Lung (tissue), 12 donors: ENCODE results near the gene TMEM123. TPM values are rescaled to one million over a fixed set of nuclear protein-coding genes. Genes with fewer than 3 reads are reported as not detected.

Experiments used
- ATAC-seq: fragments of 200-7000 bp; cut with Tn5 transposase; one replicate; pipeline ENCODE4 v1.9.1; 2020; ENCODE audit warnings: moderate number of reproducible peaks; ENCODE audit not compliant: insufficient read depth, low FRiP score
- DNase-seq, 3 donors: peaks; one replicate each; pipeline ENCODE4 v3.0.0-alpha.2; 2013 to 2017
- H3K27ac ChIP-seq, 2 donors: one replicate each; pipeline ENCODE4 v1.5.1; 2013; ENCODE audit warnings: mild to moderate bottlenecking in 2 of 2, moderate library complexity in 2 of 2, control low read depth in 1 of 2, inconsistent platforms in 1 of 2, low read depth in 1 of 2, low read length in 1 of 2
- H3K27me3 ChIP-seq, 3 donors: one replicate each; pipeline ENCODE4 v1.5.1; 2013; ENCODE audit warnings: low read length in 2 of 3; ENCODE audit not compliant: control insufficient read depth in 3 of 3, insufficient read depth in 3 of 3
- H3K36me3 ChIP-seq, 4 donors: one replicate each; pipeline ENCODE4 v1.5.1; 2013; ENCODE audit warnings: low read length in 4 of 4, mild to moderate bottlenecking in 1 of 4, moderate library complexity in 1 of 4; ENCODE audit not compliant: control insufficient read depth in 4 of 4, insufficient read depth in 4 of 4
- H3K4me1 ChIP-seq, 5 donors: one replicate each; pipeline ENCODE4 v1.5.1; 2013; ENCODE audit warnings: low read length in 5 of 5, mild to moderate bottlenecking in 2 of 5, moderate library complexity in 1 of 5; ENCODE audit not compliant: control insufficient read depth in 5 of 5, insufficient read depth in 5 of 5
- H3K4me3 ChIP-seq: one replicate; pipeline ENCODE4 v1.5.1; 2013; ENCODE audit warnings: mild to moderate bottlenecking, control low read depth, moderate library complexity
- H3K9ac ChIP-seq, 2 donors: one replicate each; pipeline ENCODE4 v1.5.1; 2013; ENCODE audit warnings: low read length in 2 of 2, control low read depth in 1 of 2; ENCODE audit not compliant: insufficient read depth in 1 of 2
- H3K9me3 ChIP-seq, 4 donors: one replicate each; pipeline ENCODE4 v1.5.1; 2013; ENCODE audit warnings: low read length in 3 of 4, mild to moderate bottlenecking in 1 of 4, moderate library complexity in 1 of 4; ENCODE audit not compliant: control insufficient read depth in 4 of 4, insufficient read depth in 3 of 4
- CTCF ChIP-seq: IDR thresholded peaks from 2 replicates; pipeline ENCODE4 v1.5.1; 2012; ENCODE audit warnings: mild to moderate bottlenecking; ENCODE audit errors: control extremely low read depth, extremely low read depth
- WGBS, 2 donors: extraction: QIAGEN DNeasy Blood & Tissue Kit; methylation state at CpG; one replicate each; pipeline ENCODE4 v1.1.7; 2013; 5-methylcytosine and 5-hydroxymethylcytosine counted together
- polyA plus RNA-seq, 2 donors: library from polyadenylated mRNA; stranded (reverse); fragments of 200-250 nt; gene quantifications; one replicate each; pipeline ENCODE4 v1.2.1, GENCODE V29; 2013
- total RNA-seq, 2 donors: library from RNA; depleted of rRNA in 1 of 2; stranded (reverse); fragments of >200 nt in 1 of 2; gene quantifications; one replicate each; pipeline ENCODE4 v1.2.1, GENCODE V29; 2014 to 2021
- donor health status: control.
- donor health status: control.
- donor health status: Bipolar disorder and iron deficiency.
- donor health status: healthy.
- donor health status: DM: yes; HTN: yes; CAD: no.

The TMEM123 gene
- total and polyA plus RNA-seq, 4 donors: 53.6 to 245 (median 100) TPM

- WGBS, 2 donors: 99 to 100% methylated on average over 3 of the region's 3 CpGs
- Histone ChIP-seq H3K9ac (no peak overlapping the region), H3K9me3 (no peaks in the 10 kb centered on the region), H3K4me3 (no peak overlapping the region), H3K4me1 (no peaks in the 10 kb centered on the region), H3K27me3 (no peaks in the 10 kb centered on the region), H3K27ac (no peak overlapping the region), H3K36me3 (no peaks in the 10 kb centered on the region)
- no peak for DNase-seq
- no peak for ATAC-seq
- TF ChIP-seq CTCF: no peak
Measured at GRCh38 chr11:102499151-102499550, 46.6 kb upstream of the TMEM123 start.

DNA sequence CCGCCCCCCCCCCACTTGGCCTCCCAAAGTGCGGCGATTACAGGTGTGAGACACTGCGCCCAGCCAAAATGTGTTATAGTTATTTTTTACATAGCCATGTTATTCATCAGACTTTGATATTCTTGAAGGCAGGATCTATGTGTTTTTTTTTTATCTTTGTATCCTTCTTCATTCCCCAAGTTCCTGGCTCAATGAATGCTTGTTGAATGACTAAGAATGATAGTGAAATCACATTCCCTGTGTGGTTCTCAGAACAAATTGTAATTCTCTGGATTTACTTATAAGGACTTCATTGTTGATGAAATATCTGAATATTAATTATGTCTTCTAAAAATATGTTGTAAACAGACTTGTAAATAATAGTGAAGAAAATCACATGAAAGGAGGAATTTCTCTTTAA is 44.5 kb upstream of the TMEM123 start:
- Histone ChIP-seq H3K27me3 (no peaks in the 10 kb centered on the region), H3K27ac (no peak overlapping the region), H3K9ac (no peak overlapping the region), H3K36me3 (no peaks in the 10 kb centered on the region), H3K9me3 (no peaks in the 10 kb centered on the region), H3K4me1 (no peaks in the 10 kb centered on the region), H3K4me3 (no peak overlapping the region)
- 99 to 100% methylated on average over 3 of the region's 4 CpGs for WGBS, 2 donors
- no peak for TF ChIP-seq CTCF
- DNase-seq (no peak), ATAC-seq (no peak)

DNA sequence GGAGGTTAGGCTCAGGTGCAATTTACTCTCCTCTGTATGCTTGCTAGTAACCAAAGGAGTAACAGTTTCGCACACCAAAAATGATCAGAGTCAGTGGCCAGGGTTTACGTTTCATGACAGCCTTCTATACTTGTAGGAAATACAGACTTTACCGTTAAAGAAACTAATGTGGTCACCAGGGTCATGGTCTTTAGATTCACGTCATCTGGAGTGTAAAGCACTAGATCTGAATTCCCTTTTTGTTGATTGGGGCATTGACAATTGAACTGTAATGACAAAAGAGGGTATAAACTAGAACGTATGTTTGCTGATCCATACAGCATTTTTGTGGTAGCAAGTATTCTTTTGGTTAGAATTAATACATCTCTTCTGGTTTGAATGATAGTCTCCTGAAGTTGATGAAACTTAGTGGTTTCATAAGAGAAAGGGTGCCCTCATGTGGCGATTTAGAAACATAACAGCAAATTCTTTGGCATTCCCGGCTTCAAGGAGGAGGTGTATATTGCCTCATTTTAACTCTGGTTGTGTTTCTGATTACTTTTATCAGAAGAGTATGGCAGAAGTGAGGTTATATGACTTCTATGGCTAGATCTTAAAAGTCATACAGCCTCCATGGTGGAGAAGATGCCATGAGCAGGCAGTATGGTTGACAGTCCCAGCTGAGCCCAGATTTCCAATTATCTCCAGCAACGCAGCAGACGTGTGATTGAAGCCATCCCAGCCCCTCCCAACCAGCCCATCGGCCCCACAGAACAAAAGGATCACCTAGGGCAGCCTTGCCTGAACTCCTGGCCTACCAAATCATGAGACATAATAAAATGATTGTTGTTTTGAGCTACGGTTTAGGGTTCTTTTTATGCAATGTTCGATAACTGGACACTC is 42.8 kb upstream of the TMEM123 start:
- DNase-seq (peak; percentile 28 to 89 (median 86)), ATAC-seq (peak; percentile 90)
- no peak overlapping the region for H3K27ac ChIP-seq

More for the DNA sequence above, 42.8 kb upstream of the TMEM123 start:
- no peaks in the 10 kb centered on the region for H3K36me3 ChIP-seq
- WGBS, 2 donors: 44 to 54% methylated on average over 12 of the region's 12 CpGs
- no peaks in the 10 kb centered on the region for H3K27me3 ChIP-seq
- H3K4me3 ChIP-seq: no peak overlapping the region
- H3K4me1 ChIP-seq: no peaks in the 10 kb centered on the region
- no peaks in the 10 kb centered on the region for H3K9me3 ChIP-seq
- H3K9ac ChIP-seq: no peak overlapping the region
- TF ChIP-seq CTCF: peak; percentile 79
